ENCODE results near the gene OR2H2.

DNA sequence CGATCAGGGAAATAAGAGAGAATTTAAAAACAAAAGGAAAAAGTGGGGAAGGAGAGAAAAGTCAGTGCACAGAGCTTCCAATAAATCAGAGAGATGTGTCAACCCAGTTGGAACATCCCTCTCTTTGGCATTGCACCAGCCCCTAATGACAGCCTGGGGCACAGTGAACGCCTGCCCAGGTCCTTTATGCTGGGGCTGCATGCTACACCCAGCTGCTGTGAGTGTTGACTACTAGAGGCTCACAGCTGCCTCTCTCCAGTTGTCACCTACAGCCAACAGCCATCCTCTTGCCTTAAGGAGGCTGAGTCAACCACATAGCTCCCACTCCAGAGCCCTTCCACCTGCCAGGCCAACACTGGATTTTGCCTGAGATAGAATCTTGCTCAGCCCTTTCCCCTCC, 19.0 kb downstream of the OR2H2 start:
- TF ChIP-seq, protein P1, sequence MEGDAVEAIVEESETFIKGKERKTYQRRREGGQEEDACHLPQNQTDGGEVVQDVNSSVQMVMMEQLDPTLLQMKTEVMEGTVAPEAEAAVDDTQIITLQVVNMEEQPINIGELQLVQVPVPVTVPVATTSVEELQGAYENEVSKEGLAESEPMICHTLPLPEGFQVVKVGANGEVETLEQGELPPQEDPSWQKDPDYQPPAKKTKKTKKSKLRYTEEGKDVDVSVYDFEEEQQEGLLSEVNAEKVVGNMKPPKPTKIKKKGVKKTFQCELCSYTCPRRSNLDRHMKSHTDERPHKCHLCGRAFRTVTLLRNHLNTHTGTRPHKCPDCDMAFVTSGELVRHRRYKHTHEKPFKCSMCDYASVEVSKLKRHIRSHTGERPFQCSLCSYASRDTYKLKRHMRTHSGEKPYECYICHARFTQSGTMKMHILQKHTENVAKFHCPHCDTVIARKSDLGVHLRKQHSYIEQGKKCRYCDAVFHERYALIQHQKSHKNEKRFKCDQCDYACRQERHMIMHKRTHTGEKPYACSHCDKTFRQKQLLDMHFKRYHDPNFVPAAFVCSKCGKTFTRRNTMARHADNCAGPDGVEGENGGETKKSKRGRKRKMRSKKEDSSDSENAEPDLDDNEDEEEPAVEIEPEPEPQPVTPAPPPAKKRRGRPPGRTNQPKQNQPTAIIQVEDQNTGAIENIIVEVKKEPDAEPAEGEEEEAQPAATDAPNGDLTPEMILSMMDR (IDR thresholded peaks at IDR 0.05), result no peak
- no peak for TF ChIP-seq POLR2A (IDR thresholded peaks at IDR 0.05)

Data from Peyer's patch (tissue), 4 donors.